Breast epithelium (tissue), 4 donors: ENCODE measurements around the gene ASAP2. TPM values are rescaled to one million over a fixed set of nuclear protein-coding genes. Genes with fewer than 3 reads are reported as not detected.

ENCODE experiments used
- DNase-seq, 2 donors: peaks; one replicate each; pipeline ENCODE4 v3.0.0-alpha.2; 2019; ENCODE audit warnings: low spot score in 2 of 2
- H3K27ac ChIP-seq, 2 donors: fragments of 200-600 bp; sonication (generic) in 1 of 2; one replicate each; pipeline ENCODE4 v1.5.1; 2016 to 2019; ENCODE audit warnings: mild to moderate bottlenecking in 1 of 2
- H3K27me3 ChIP-seq, 2 donors: fragments of 200-600 bp; sonication (generic) in 1 of 2; one replicate each; pipeline versions ENCODE4 v1.5.1 to v1.6.0; 2017 to 2019; ENCODE audit warnings: control low read depth in 1 of 2, mild to moderate bottlenecking in 1 of 2
- H3K36me3 ChIP-seq: fragments of 200-600 bp; one replicate; pipeline ENCODE4 v1.5.1; 2019
- H3K4me1 ChIP-seq, 2 donors: fragments of 200-600 bp; sonication (generic); one replicate each; pipeline ENCODE4 v1.5.1; 2016 to 2019; ENCODE audit warnings: control low read depth in 1 of 2
- H3K4me3 ChIP-seq, 3 donors: fragments of 200-600 bp; sonication (generic); 1 replicate in 2 of 3; 2 replicates in 1 of 3; pipeline ENCODE4 v1.5.1; 2016 to 2019; ENCODE audit warnings: mild to moderate bottlenecking in 3 of 3, moderate library complexity in 2 of 3
- H3K9me3 ChIP-seq, 2 donors: fragments of 200-600 bp; sonication (generic) in 1 of 2; one replicate each; pipeline ENCODE4 v1.5.1; 2016 to 2019; ENCODE audit warnings: control low read depth in 1 of 2
- POLR2A ChIP-seq: fragments of 450-650 bp; IDR thresholded peaks from one replicate; pipeline ENCODE4 v1.6.1; 2016; ENCODE audit warnings: antibody characterized with exemption, mild to moderate bottlenecking, moderate library complexity
- POLR2AphosphoS5 ChIP-seq, 3 donors: sonication (generic); formaldehyde crosslinking; IDR thresholded peaks; one replicate each; pipeline ENCODE4 v1.6.1; 2017; ENCODE audit warnings: antibody characterized with exemption in 3 of 3
- intact Hi-C: fragments of 100-400 bp; cut with DNase I; formaldehyde crosslinking; loops from one replicate; pipeline ENCODE4 v1.15.1; 2023; ENCODE audit warnings: low total_unique reads
- total RNA-seq, 3 donors: library from RNA; depleted of rRNA; stranded (reverse); fragments of >200 nt; gene quantifications; one replicate each; pipeline ENCODE4 v1.1.0, GENCODE V29; 2016
- TF ChIP-seq, protein P1 (sequence below), 3 donors: fragments of 450-650 bp; IDR thresholded peaks; one replicate each; pipeline ENCODE4 v1.5.1; 2016 to 2017; ENCODE audit warnings: antibody characterized with exemption in 3 of 3, mild to moderate bottlenecking in 3 of 3, moderate library complexity in 3 of 3

The ASAP2 gene
- total RNA-seq, 3 donors from 2014 or later = 14.5 to 24.2 (median 21.0) TPM

- TF ChIP-seq, protein P1, sequence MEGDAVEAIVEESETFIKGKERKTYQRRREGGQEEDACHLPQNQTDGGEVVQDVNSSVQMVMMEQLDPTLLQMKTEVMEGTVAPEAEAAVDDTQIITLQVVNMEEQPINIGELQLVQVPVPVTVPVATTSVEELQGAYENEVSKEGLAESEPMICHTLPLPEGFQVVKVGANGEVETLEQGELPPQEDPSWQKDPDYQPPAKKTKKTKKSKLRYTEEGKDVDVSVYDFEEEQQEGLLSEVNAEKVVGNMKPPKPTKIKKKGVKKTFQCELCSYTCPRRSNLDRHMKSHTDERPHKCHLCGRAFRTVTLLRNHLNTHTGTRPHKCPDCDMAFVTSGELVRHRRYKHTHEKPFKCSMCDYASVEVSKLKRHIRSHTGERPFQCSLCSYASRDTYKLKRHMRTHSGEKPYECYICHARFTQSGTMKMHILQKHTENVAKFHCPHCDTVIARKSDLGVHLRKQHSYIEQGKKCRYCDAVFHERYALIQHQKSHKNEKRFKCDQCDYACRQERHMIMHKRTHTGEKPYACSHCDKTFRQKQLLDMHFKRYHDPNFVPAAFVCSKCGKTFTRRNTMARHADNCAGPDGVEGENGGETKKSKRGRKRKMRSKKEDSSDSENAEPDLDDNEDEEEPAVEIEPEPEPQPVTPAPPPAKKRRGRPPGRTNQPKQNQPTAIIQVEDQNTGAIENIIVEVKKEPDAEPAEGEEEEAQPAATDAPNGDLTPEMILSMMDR (IDR thresholded peaks at IDR 0.05) = no peak
- TF ChIP-seq POLR2A (no peak), POLR2AphosphoS5 (IDR thresholded peaks at IDR 0.05) (no peak)
- Histone ChIP-seq H3K36me3 (no peaks in the 10 kb centered on the region), H3K4me3 (no peak overlapping the region), H3K9me3 (no peaks in the 10 kb centered on the region), H3K27ac (no peak overlapping the region), H3K27me3 (no peaks in the 10 kb centered on the region), H3K4me1 (peaks cover 0 to 4% of the 10 kb centered on the region in 2 donors)
- intact Hi-C loops = no loop called here
- no peak for DNase-seq
Observed at GRCh38 chr2:9222893-9223287, 16.3 kb downstream of the ASAP2 start.

DNA sequence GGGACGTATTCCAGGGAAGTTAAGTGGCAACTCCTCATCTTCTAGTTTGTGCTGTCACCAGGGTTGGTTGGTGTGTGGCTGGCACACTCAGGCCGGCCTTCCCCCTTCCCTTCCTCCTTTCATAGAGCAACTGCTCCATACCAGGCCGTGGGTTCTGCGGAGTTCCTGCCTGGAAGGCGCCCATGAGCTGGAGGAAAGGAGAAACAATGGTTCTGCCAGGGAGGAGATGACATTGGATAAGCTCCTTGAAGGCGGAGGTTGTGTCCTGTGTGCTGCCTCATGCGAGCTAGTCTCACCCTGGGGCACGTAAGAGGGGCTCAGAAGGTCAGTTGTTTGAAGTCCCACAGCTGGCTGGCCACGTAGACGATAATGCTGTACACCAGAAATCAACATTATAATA lies 19.2 kb downstream of the ASAP2 start:
- peak overlapping the region in 1 of 2 donors; percentile 27 for H3K27ac ChIP-seq
- H3K4me1 ChIP-seq = peaks cover 4 to 9% of the 10 kb centered on the region in 2 donors
- no peak for TF ChIP-seq POLR2A
- no peak for TF ChIP-seq POLR2AphosphoS5 (IDR thresholded peaks at IDR 0.05)
- TF ChIP-seq, protein P1 (IDR thresholded peaks at IDR 0.05) = no peak
- H3K27me3 ChIP-seq = no peaks in the 10 kb centered on the region
- no peak for DNase-seq
- intact Hi-C loops = no loop called here
- no peaks in the 10 kb centered on the region for H3K36me3 ChIP-seq
- H3K9me3 ChIP-seq = no peaks in the 10 kb centered on the region
- H3K4me3 ChIP-seq = no peak overlapping the region

- TF ChIP-seq, protein P1 (IDR thresholded peaks at IDR 0.05) = no peak
- no peak for TF ChIP-seq POLR2AphosphoS5 (IDR thresholded peaks at IDR 0.05)
- no peak for TF ChIP-seq POLR2A
- Histone ChIP-seq H3K9me3 (no peaks in the 10 kb centered on the region), H3K4me1 (peaks cover 4 to 13% of the 10 kb centered on the region in 2 donors), H3K36me3 (no peaks in the 10 kb centered on the region), H3K27ac (peak overlapping the region in 1 of 2 donors; percentile 19), H3K4me3 (no peak overlapping the region), H3K27me3 (no peaks in the 10 kb centered on the region)
- intact Hi-C loops = no loop called here
- DNase-seq = no peak
Observed at GRCh38 chr2:9226458-9227380, 20.1 kb downstream of the ASAP2 start.

- H3K4me3 ChIP-seq = no peak overlapping the region
- intact Hi-C loops = no loop called here
- TF ChIP-seq, protein P1 (IDR thresholded peaks at IDR 0.05) = no peak
- TF ChIP-seq POLR2AphosphoS5 (IDR thresholded peaks at IDR 0.05) = no peak
- no peak for TF ChIP-seq POLR2A
- no peak for DNase-seq
- no peaks in the 10 kb centered on the region for H3K9me3 ChIP-seq
- no peaks in the 10 kb centered on the region for H3K27me3 ChIP-seq
- peaks cover 0 to 13% of the 10 kb centered on the region in 2 donors for H3K4me1 ChIP-seq
- no peaks in the 10 kb centered on the region for H3K36me3 ChIP-seq
- H3K27ac ChIP-seq = no peak overlapping the region
Observed at GRCh38 chr2:9228088-9228751, 21.6 kb downstream of the ASAP2 start.
